ENCODE results near the gene ESPL1.

DNA sequence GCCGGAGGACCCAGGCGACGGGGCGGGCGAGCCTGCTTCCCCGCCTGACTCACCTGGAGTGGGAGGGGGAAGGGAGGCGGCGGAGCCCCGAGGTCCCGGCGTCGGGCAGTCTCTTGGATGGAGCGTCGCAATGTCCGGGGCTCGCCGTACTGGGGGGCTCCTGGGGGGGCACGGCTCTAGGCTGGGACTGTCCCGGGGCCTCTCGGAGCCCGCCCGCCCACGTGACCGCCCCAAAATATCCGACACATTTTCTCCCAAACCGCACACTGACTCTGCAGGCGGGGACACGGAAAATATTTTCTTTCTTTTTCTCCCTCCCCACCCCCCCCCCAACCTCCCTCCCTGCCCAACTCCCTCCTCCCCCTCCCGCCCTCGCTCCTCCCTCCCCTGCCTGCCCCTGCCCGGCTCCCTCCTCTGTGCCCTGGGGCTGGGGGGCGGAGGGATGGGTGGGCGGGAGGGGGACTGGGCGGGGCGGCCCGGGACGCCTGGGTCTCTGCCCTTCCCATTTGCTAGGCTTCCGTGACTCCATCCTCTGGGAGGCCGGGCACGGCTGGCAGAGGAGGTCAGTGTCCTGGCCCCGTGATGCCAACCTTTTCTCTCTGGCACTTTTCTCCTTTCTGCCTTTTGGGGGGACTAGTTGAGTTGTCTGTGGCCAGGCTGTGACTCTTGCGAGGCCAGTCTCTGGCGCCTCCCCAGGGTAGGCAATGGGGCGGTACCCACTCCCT is 36.0 kb upstream of the ESPL1 start, which contains the start of gene RARG:
- no peak for TF ChIP-seq TAF1 (IDR thresholded peaks at IDR 0.05; ENCODE audit: borderline replicate concordance, insufficient read depth, low read length)
- TF ChIP-seq, protein P1, sequence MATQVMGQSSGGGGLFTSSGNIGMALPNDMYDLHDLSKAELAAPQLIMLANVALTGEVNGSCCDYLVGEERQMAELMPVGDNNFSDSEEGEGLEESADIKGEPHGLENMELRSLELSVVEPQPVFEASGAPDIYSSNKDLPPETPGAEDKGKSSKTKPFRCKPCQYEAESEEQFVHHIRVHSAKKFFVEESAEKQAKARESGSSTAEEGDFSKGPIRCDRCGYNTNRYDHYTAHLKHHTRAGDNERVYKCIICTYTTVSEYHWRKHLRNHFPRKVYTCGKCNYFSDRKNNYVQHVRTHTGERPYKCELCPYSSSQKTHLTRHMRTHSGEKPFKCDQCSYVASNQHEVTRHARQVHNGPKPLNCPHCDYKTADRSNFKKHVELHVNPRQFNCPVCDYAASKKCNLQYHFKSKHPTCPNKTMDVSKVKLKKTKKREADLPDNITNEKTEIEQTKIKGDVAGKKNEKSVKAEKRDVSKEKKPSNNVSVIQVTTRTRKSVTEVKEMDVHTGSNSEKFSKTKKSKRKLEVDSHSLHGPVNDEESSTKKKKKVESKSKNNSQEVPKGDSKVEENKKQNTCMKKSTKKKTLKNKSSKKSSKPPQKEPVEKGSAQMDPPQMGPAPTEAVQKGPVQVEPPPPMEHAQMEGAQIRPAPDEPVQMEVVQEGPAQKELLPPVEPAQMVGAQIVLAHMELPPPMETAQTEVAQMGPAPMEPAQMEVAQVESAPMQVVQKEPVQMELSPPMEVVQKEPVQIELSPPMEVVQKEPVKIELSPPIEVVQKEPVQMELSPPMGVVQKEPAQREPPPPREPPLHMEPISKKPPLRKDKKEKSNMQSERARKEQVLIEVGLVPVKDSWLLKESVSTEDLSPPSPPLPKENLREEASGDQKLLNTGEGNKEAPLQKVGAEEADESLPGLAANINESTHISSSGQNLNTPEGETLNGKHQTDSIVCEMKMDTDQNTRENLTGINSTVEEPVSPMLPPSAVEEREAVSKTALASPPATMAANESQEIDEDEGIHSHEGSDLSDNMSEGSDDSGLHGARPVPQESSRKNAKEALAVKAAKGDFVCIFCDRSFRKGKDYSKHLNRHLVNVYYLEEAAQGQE (IDR thresholded peaks at IDR 0.05; ENCODE audit: insufficient read depth in 1 of 2, low read depth in 2 of 2, low read length in 2 of 2) = no peak
- no peak for TF ChIP-seq POLR2AphosphoS5 (IDR thresholded peaks at IDR 0.05; ENCODE audit: low read depth, low read length)
- no peak for TF ChIP-seq SIN3A (IDR thresholded peaks at IDR 0.05; ENCODE audit: borderline replicate concordance, insufficient read depth, low read length)
- TF ChIP-seq FOXP2 (optimal IDR thresholded peaks at IDR 0.05; ENCODE audit: borderline replicate concordance, extremely low read depth, extremely low read length, insufficient read depth) = no peak
